Measurements from ENCODE around the gene RET.

RET gene

DNA sequence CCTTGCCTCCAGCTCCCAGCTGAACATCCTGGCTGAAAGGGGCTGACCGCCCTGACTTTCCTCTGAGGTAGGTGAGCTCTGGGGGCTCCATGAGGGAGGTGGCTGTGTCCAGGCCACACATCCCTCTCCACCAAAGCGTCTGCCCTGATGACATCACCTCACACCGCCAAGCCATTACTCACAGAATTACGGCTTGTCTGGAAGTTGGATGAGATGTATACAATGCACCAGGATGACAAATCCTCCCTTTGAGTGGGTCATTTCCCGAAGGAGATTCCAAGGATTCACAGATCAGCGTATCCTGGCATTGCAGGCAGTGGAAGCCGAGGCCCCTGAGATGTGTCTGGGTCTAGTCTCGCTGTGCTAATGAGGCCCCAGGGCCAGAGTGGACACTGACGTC is 15.1 kb upstream of the RET start:
- H3K4me2 ChIP-seq (ENCODE audit: low read length): no peak overlapping the region
- no peak overlapping the region for H2AFZ ChIP-seq
- no peaks in the 10 kb centered on the region for H3K27me3 ChIP-seq (ENCODE audit: control insufficient read depth, insufficient read depth, low read length)
- H3K9ac ChIP-seq: no peak overlapping the region
- peaks cover 11% of the 10 kb centered on the region for H3K4me1 ChIP-seq
- no peak overlapping the region for H3K4me3 ChIP-seq (ENCODE audit: low read depth, low read length)
- no peaks in the 10 kb centered on the region for H3K9me3 ChIP-seq (ENCODE audit: control insufficient read depth, low read length)
- TF ChIP-seq, protein P1, sequence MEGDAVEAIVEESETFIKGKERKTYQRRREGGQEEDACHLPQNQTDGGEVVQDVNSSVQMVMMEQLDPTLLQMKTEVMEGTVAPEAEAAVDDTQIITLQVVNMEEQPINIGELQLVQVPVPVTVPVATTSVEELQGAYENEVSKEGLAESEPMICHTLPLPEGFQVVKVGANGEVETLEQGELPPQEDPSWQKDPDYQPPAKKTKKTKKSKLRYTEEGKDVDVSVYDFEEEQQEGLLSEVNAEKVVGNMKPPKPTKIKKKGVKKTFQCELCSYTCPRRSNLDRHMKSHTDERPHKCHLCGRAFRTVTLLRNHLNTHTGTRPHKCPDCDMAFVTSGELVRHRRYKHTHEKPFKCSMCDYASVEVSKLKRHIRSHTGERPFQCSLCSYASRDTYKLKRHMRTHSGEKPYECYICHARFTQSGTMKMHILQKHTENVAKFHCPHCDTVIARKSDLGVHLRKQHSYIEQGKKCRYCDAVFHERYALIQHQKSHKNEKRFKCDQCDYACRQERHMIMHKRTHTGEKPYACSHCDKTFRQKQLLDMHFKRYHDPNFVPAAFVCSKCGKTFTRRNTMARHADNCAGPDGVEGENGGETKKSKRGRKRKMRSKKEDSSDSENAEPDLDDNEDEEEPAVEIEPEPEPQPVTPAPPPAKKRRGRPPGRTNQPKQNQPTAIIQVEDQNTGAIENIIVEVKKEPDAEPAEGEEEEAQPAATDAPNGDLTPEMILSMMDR (IDR thresholded peaks at IDR 0.05): no peak
- H3K27ac ChIP-seq: no peak overlapping the region
- no peaks in the 10 kb centered on the region for H3K36me3 ChIP-seq (ENCODE audit: control insufficient read depth, insufficient read depth, low read length)
- no peaks in the 10 kb centered on the region for H3K79me2 ChIP-seq

DNA sequence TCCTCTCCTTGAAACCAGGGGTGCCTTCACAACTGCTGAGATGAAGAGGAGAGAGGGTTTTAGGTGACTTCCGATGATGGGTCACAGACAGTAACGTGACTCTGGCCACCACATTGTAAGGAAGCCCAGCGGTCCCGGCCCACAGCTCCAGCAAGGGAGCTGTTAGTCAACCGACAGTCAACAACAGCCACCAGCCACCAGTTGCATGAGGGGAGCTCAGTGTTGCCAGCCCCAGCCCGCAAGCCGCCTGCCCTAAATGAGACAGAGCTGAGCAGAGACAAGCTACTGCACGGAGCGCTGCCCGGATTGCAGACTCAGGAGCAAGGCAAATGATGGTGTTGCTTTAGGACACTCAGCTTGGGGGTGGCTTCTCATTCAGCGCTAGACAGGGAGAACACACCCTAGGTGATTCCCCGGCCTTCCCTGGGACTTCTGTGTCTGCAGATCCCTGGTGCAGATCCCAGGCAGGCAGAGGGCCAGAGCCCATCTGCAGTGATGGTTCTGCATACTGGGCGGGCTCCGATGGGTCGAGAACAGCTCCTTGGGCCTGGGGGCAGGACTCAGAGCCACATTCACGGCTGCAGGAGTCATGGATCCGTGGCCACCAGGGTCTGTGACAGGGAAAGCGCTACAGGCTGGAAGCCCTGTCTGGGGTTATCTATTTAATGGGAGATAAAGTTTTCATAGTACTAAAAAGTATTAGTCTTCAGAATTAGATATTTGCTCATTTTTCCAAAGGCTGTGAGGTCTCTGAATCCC is 14.3 kb upstream of the RET start:
- Histone ChIP-seq H3K4me1 (peaks cover 4% of the 10 kb centered on the region), H3K4me3 (ENCODE audit: low read depth, low read length) (no peak overlapping the region), H3K27me3 (ENCODE audit: control insufficient read depth, insufficient read depth, low read length) (no peaks in the 10 kb centered on the region), H3K79me2 (no peaks in the 10 kb centered on the region), H3K4me2 (ENCODE audit: low read length) (no peak overlapping the region), H3K36me3 (ENCODE audit: control insufficient read depth, insufficient read depth, low read length) (no peaks in the 10 kb centered on the region), H3K9me3 (ENCODE audit: control insufficient read depth, low read length) (no peaks in the 10 kb centered on the region), H2AFZ (no peak overlapping the region), H3K9ac (no peak overlapping the region), H3K27ac (no peak overlapping the region)
- TF ChIP-seq, protein P1 (IDR thresholded peaks at IDR 0.05): no peak

GRCh38 chr10:43064331-43065075 is 12.4 kb upstream of the RET start:
- Histone ChIP-seq H3K9ac (no peak overlapping the region), H3K27ac (no peak overlapping the region), H3K79me2 (no peaks in the 10 kb centered on the region), H2AFZ (no peak overlapping the region), H3K9me3 (ENCODE audit: control insufficient read depth, low read length) (no peaks in the 10 kb centered on the region), H3K27me3 (ENCODE audit: control insufficient read depth, insufficient read depth, low read length) (no peaks in the 10 kb centered on the region), H3K4me3 (ENCODE audit: low read depth, low read length) (no peak overlapping the region), H3K4me2 (ENCODE audit: low read length) (no peak overlapping the region), H3K36me3 (ENCODE audit: control insufficient read depth, insufficient read depth, low read length) (no peaks in the 10 kb centered on the region), H3K4me1 (peaks cover 4% of the 10 kb centered on the region)
- TF ChIP-seq, protein P1 (IDR thresholded peaks at IDR 0.05): no peak

DNA sequence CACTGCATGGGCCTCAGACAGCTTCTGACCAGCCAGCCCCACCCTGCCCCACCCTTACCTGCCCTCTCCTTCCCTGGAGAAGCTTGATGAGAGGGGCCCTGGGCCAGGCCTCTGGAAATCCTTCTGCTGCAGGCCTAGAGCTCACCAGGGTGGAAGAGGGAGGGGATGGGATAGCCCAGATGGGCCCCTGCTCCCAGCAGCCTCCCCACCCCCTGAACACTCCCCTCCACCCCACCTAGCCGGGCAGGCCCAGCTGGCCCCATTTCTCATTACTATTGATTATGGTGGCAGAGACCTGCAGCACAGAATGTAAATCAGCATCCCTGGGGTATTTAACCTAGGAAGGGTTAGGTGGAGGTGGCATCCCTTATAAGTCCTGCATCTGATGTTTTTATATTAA is 11.6 kb upstream of the RET start:
- Histone ChIP-seq H3K27me3 (ENCODE audit: control insufficient read depth, insufficient read depth, low read length) (no peaks in the 10 kb centered on the region), H3K4me1 (no peaks in the 10 kb centered on the region), H3K36me3 (ENCODE audit: control insufficient read depth, insufficient read depth, low read length) (no peaks in the 10 kb centered on the region), H3K9me3 (ENCODE audit: control insufficient read depth, low read length) (no peaks in the 10 kb centered on the region), H3K27ac (no peak overlapping the region), H3K4me2 (ENCODE audit: low read length) (no peak overlapping the region), H3K79me2 (no peaks in the 10 kb centered on the region), H3K4me3 (ENCODE audit: low read depth, low read length) (no peak overlapping the region), H3K9ac (no peak overlapping the region), H2AFZ (no peak overlapping the region)
- TF ChIP-seq, protein P1 (IDR thresholded peaks at IDR 0.05): no peak
